ENCODE results near the gene TMEM119.

The TMEM119 gene

DNA sequence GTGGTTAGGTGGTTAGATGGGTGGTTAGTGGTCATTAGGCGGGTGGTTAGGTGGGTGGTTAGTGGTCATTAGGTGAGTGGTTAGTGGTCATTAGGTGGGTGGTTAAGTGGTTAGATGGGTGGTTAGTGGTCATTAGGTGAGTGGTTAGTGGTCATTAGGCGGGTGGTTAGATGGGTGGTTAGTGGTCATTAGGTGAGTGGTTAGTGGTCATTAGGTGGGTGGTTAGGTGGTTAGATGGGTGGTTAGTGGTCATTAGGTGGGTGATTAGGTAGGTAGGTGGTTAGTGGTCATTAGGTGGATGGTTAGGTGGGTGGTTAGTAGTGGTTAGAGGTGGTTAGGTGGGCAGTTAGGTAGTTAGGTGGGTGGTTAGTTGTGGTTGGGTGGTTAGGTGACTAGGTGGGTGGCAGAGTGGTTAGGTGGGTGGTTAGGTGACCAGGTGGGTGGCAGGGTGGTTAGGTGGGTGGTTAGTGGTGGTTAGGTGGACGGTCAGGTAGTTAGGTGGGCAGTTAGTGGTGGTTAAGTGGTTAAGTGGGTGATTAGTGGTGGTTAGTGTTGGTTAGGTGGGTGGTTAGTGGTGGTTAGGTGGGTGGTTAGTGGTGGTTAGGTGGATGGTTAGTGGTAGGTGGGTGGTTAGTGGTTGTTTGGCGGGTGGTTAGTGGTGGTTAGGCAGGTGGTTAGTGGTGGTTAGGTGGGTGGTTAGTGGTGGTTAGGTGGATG, 8.0 kb upstream of the TMEM119 start:
- peaks cover 14% of the 10 kb centered on the region for H3K27me3 Mint-ChIP-seq (ENCODE audit: low read depth)
- no peaks in the 10 kb centered on the region for H3K9me3 Mint-ChIP-seq
- H3K4me3 Mint-ChIP-seq, result no peak overlapping the region
- peak overlapping the region; percentile 43 to 74 (median 49) for H3K27ac Mint-ChIP-seq
- H3K36me3 Mint-ChIP-seq (ENCODE audit: low read depth), result no peaks in the 10 kb centered on the region
- H3K4me1 Mint-ChIP-seq, result peaks cover 40% of the 10 kb centered on the region
- TF ChIP-seq, protein P1, sequence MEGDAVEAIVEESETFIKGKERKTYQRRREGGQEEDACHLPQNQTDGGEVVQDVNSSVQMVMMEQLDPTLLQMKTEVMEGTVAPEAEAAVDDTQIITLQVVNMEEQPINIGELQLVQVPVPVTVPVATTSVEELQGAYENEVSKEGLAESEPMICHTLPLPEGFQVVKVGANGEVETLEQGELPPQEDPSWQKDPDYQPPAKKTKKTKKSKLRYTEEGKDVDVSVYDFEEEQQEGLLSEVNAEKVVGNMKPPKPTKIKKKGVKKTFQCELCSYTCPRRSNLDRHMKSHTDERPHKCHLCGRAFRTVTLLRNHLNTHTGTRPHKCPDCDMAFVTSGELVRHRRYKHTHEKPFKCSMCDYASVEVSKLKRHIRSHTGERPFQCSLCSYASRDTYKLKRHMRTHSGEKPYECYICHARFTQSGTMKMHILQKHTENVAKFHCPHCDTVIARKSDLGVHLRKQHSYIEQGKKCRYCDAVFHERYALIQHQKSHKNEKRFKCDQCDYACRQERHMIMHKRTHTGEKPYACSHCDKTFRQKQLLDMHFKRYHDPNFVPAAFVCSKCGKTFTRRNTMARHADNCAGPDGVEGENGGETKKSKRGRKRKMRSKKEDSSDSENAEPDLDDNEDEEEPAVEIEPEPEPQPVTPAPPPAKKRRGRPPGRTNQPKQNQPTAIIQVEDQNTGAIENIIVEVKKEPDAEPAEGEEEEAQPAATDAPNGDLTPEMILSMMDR (IDR thresholded peaks at IDR 0.05; ENCODE audit: unreplicated experiment in 3 of 3), result no peak

DNA sequence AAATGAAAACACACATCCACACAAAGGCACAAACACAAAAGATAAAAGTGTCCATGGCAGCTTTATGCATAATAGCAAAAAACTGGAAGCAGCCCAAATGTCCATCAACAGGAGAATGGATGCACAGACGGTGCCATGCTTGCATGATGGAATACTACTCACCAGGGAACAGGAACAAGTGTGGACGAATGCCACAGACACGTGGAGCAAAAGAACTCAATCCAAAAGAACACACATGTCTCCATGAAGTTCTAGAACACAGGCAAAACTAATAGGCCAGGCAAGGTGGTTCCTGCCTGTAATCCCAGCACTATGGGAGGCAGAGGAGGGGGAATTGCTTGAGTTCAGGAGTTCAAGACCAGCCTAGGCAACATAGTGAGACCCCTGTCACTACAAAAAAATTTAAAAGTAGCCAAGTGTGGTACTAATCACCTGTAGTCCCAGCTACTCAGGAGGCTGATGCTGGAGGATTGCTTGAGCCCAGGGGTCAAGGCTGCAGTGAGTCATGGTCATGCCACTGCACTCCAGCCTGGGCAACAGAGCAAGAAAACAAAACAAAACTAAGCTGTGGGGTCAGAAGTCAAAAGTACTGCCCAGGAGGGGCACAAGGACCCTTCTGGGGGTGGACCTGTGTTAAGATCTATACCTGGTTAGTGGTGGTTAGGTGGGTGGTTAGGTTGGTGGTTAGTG, 7.3 kb upstream of the TMEM119 start:
- no peaks in the 10 kb centered on the region for H3K9me3 Mint-ChIP-seq
- TF ChIP-seq, protein P1 (IDR thresholded peaks at IDR 0.05; ENCODE audit: unreplicated experiment in 3 of 3), result no peak
- H3K36me3 Mint-ChIP-seq (ENCODE audit: low read depth), result no peaks in the 10 kb centered on the region
- peaks cover 37% of the 10 kb centered on the region for H3K4me1 Mint-ChIP-seq
- peaks cover 16% of the 10 kb centered on the region for H3K27me3 Mint-ChIP-seq (ENCODE audit: low read depth)
- peak overlapping the region in 1 of 3 experiments; percentile 7 for H3K4me3 Mint-ChIP-seq
- H3K27ac Mint-ChIP-seq, result peak overlapping the region; percentile 43 to 74 (median 49)

DNA sequence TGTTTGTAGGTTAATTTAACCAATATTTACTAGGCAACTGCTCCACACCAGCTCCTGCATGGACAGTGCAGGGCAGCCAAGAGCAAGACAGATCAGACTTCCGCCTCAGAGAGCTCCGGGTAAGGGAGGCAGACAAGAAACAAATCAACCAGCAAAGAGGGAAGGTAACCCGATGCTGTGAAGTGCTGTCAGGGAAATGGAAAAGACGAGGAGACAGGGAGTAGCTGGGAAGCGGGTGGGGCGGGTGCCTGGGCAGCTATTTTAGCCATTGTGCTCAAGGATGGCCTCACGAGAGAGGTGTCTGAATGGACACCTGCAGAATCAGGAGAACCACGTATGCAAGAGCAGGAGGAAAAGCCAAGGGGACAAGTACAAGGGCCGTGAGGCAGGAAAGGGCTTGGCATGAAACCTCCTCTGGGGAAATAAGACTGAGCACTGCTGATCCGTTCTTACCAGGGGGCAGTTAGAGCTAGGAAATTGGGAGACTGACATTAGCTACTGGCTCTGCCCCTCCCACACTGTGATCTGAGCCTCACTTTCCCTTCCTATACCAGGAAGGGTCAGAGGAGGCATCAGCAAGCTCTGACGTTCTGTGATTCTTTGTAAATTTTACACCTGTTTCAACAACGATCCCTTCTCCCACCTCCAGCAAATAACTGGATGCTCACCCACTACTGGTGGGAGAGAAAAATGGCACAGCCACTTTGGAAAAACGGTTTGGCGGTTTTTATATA, 6.5 kb upstream of the TMEM119 start:
- H3K27me3 Mint-ChIP-seq (ENCODE audit: low read depth), result peaks cover 17% of the 10 kb centered on the region
- peak overlapping the region; percentile 27 to 49 (median 40) for H3K27ac Mint-ChIP-seq
- peaks cover 33% of the 10 kb centered on the region for H3K4me1 Mint-ChIP-seq
- no peaks in the 10 kb centered on the region for H3K9me3 Mint-ChIP-seq
- no peaks in the 10 kb centered on the region for H3K36me3 Mint-ChIP-seq (ENCODE audit: low read depth)
- H3K4me3 Mint-ChIP-seq, result peak overlapping the region in 1 of 3 experiments; percentile 7
- TF ChIP-seq, protein P1 (IDR thresholded peaks at IDR 0.05; ENCODE audit: unreplicated experiment in 3 of 3), result no peak

DNA sequence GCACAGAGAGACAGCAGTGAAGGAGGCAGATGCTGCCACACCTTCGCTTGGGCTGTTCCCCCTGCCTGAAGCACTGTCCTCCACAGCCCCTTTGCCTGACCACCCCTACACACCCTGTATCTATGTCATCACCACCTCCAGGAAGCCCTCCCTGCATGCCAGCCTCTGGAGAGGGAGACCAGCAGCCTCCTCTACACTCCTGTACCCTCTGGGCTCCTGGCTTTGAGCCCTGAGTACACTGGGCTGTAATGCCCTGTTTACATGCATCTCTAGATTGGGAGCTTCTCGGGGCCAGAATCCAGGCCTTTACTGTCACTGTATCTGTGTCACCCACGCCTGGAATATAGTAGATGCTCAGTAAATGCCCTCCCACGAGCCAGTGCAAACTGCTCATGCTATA, 5.9 kb upstream of the TMEM119 start:
- Mint-ChIP-seq H3K27ac (peak overlapping the region; percentile 8 to 49 (median 27)), H3K9me3 (no peaks in the 10 kb centered on the region), H3K36me3 (ENCODE audit: low read depth) (no peaks in the 10 kb centered on the region), H3K4me1 (peaks cover 38% of the 10 kb centered on the region), H3K27me3 (ENCODE audit: low read depth) (peaks cover 17% of the 10 kb centered on the region), H3K4me3 (no peak overlapping the region)
- TF ChIP-seq, protein P1 (IDR thresholded peaks at IDR 0.05; ENCODE audit: unreplicated experiment in 3 of 3), result no peak

DNA sequence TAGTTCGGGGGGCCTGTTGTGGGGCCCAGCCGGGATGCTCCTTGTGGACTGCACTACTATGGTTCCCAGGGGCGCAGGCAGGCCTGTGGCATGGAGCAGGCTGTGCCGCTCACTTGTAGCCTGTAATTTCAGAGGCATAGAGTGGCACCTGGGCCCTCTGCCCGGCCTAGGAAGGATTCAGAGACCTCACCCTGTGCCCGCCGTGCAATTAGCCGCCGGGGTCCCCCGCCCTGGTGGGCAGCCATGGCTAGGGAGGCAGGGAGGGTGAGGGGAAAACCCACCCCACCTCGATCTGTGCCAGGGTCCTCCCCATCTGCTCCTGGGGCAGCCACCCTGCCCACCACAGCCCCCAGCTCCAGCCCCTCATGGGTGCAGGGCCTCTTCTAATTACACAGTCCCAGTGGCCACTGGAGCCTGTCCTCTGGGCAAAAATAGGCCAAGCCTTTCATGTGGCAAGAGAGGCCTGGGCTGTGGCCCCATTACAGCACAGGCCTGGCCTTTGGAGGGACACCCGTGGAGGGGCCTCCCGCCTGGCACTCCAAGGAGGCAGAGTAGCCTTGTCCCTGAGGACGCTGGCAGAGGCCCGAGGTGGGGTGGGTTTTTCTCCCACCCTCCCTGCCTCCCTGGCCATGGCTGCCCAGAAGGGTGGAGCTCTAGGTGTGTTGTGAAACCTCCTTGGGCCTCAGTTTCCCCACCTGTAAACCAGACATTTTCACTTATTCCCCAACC, 5.3 kb upstream of the TMEM119 start:
- peaks cover 17% of the 10 kb centered on the region for H3K27me3 Mint-ChIP-seq (ENCODE audit: low read depth)
- no peaks in the 10 kb centered on the region for H3K9me3 Mint-ChIP-seq
- peaks cover 34% of the 10 kb centered on the region for H3K4me1 Mint-ChIP-seq
- H3K27ac Mint-ChIP-seq, result peak overlapping the region in 1 of 3 experiments; percentile 6
- TF ChIP-seq, protein P1 (IDR thresholded peaks at IDR 0.05; ENCODE audit: unreplicated experiment in 3 of 3), result no peak
- H3K36me3 Mint-ChIP-seq (ENCODE audit: low read depth), result no peaks in the 10 kb centered on the region
- no peak overlapping the region for H3K4me3 Mint-ChIP-seq

Data from nephron (organoid).